ACC112 (cell line): Measurements from ENCODE around the gene NRSN1.

ENCODE experiments used
- H2AFZ ChIP-seq: fragments of 200-600 bp; sonication (generic); one replicate; pipeline ENCODE4 v1.6.0; 2017; ENCODE audit warnings: antibody characterized with exemption, low read length; ENCODE audit not compliant: unreplicated experiment
- H3K27ac ChIP-seq: fragments of 200-600 bp; sonication (generic); 2 replicates; pipeline ENCODE4 v1.5.1; 2014; ENCODE audit warnings: low read depth, mild to moderate bottlenecking, antibody characterized with exemption, low read length, moderate library complexity
- H3K27me3 ChIP-seq: fragments of 200-600 bp; sonication (generic); 2 replicates; pipeline ENCODE4 v1.6.1; 2014; ENCODE audit warnings: mild to moderate bottlenecking, antibody characterized with exemption, low read length, moderate library complexity, mixed read lengths; ENCODE audit not compliant: insufficient read depth
- H3K36me3 ChIP-seq: fragments of 200-600 bp; sonication (generic); 2 replicates; pipeline ENCODE4 v1.6.1; 2016; ENCODE audit warnings: mild to moderate bottlenecking, antibody characterized with exemption, low read length, moderate library complexity, mixed read lengths; ENCODE audit not compliant: insufficient read depth
- H3K4me1 ChIP-seq: fragments of 200-600 bp; sonication (generic); one replicate; pipeline ENCODE4 v1.6.1; 2016; ENCODE audit warnings: low read length, mixed read lengths; ENCODE audit not compliant: insufficient read depth, unreplicated experiment, control insufficient read depth
- H3K4me3 ChIP-seq: fragments of 200-600 bp; sonication (generic); 2 replicates; pipeline ENCODE4 v1.5.1; 2014; ENCODE audit warnings: mild to moderate bottlenecking, low read depth, low read length
- H3K79me2 ChIP-seq: fragments of 200-600 bp; sonication (generic); one replicate; pipeline ENCODE4 v1.6.0; 2016; ENCODE audit warnings: low read length; ENCODE audit not compliant: control insufficient read depth, unreplicated experiment, insufficient read depth

Gene NRSN1

DNA sequence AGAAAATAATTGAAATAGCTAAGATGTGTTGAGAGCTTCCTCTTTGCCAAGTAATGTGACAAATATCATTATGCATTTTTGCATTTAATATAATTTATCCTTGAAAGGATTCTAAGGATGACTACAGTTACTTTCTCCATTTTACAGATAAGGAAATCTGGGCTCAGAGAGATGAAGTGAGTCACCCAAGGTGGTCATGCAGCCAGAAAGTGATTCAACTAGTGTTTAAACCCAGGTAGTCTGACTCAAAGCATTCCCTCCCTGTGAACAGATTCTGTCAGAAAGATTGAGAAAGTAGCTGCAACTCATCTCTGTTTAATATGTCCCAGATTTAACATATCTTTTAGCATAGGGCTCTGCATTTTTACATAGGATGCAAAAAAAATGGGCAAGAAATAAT lies 28.1 kb downstream of the NRSN1 start:
- Histone ChIP-seq H3K36me3 (no peaks in the 10 kb centered on the region), H3K27ac (no peak overlapping the region), H3K27me3 (no peaks in the 10 kb centered on the region), H3K4me3 (no peak overlapping the region), H3K4me1 (no peaks in the 10 kb centered on the region), H2AFZ (no peak overlapping the region), H3K79me2 (no peaks in the 10 kb centered on the region)

DNA sequence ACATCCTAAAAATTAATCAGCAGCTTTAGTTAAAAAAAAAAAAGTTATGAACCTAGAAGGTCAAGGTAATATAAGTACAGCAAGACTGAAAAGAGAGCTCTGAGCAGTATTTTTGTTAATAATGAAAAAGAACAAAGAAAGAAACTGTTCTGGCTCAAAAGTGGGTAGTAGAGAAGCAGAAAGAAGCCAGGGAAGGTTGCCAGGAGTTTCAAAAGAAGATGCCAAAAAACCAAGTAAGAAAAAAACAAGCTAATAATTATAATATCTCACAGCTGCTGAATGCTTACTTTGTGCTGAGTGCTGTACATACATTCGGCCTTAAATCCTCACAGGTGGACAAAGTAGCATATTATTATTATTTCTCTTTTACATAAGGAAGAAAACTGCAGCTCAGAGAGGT lies 31.9 kb downstream of the NRSN1 start:
- Histone ChIP-seq H3K27me3 (no peaks in the 10 kb centered on the region), H2AFZ (no peak overlapping the region), H3K4me3 (no peak overlapping the region), H3K4me1 (no peaks in the 10 kb centered on the region), H3K36me3 (no peaks in the 10 kb centered on the region), H3K27ac (no peak overlapping the region), H3K79me2 (no peaks in the 10 kb centered on the region)

DNA sequence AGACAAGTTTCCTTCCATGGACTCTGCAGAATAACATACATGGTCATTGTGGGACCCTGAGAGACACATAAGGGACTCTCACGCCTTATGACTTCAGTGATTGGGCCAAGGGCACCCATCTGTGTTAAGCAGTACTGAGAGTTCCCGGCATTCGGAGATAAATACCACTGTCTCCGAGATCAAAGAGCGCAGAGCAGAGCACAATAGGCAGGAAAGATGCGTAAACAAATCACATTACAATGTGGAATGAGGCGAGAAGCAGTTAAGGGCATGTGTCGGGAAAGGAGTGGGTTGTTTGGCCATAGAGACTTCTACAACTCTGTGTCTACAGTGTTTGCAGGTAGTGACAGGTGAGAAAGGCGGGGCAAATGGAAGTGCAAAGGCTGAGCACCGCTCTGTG lies 57.6 kb downstream of the NRSN1 start:
- H3K27ac ChIP-seq, result no peak overlapping the region
- no peak overlapping the region for H2AFZ ChIP-seq
- H3K36me3 ChIP-seq, result no peaks in the 10 kb centered on the region
- no peaks in the 10 kb centered on the region for H3K4me1 ChIP-seq
- H3K4me3 ChIP-seq, result no peak overlapping the region
- H3K79me2 ChIP-seq, result no peaks in the 10 kb centered on the region
- no peaks in the 10 kb centered on the region for H3K27me3 ChIP-seq

DNA sequence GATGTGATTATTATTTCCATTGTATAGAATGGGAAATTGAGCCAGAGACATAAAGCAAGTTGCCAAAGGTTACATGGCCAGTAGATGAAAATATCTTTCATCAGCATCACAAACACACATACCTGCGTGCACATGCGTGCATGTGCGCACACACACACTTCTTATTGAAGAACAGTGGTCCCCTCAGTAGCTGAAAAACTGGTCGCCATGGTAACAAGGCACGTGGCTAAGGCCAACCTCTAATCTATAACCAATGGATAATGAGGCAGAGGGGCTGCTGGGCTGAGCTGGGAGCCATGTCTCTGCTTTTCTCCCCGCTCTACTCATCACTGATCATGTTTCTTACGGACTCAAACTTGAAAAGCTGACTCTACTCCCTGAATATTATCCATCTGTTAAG lies 60.3 kb downstream of the NRSN1 start:
- Histone ChIP-seq H2AFZ (no peak overlapping the region), H3K27me3 (no peaks in the 10 kb centered on the region), H3K4me1 (no peaks in the 10 kb centered on the region)

DNA sequence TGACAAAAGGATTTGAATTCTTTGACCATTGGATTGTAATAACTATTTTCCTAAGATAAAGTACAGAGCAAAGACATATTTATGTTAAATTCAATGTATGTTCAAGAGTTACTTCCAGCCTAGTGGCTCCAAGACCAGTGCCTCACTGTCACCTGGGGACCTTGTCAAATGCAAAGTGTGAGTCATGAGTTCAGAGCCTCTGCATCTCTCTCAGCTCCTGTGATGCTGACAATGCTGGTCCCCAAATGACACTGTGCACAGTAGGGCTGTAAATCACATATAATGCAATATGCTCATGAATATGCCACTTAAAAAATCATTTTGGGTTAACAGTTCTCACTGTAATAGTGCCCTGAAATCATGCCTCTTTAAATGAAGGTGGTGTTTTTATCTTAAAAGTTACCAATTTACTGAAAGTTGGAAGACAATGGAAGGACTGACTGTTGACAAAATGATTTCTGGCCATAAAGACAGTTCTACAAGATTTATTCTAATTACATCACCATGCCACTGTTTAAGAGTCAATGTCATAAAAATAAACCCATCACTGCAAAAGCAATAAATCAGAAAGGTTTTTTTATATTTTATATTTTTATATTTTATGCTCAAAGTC lies 62.1 kb downstream of the NRSN1 start:
- no peaks in the 10 kb centered on the region for H3K27me3 ChIP-seq
- H3K4me1 ChIP-seq, result no peaks in the 10 kb centered on the region
- no peak overlapping the region for H2AFZ ChIP-seq
- no peak overlapping the region for H3K4me3 ChIP-seq
- H3K36me3 ChIP-seq, result no peaks in the 10 kb centered on the region
- H3K79me2 ChIP-seq, result no peaks in the 10 kb centered on the region
- no peak overlapping the region for H3K27ac ChIP-seq

More for the DNA sequence above, 60.3 kb downstream of the NRSN1 start:
- H3K79me2 ChIP-seq, result no peaks in the 10 kb centered on the region
- no peak overlapping the region for H3K27ac ChIP-seq
- no peak overlapping the region for H3K4me3 ChIP-seq
- H3K36me3 ChIP-seq, result no peaks in the 10 kb centered on the region

DNA sequence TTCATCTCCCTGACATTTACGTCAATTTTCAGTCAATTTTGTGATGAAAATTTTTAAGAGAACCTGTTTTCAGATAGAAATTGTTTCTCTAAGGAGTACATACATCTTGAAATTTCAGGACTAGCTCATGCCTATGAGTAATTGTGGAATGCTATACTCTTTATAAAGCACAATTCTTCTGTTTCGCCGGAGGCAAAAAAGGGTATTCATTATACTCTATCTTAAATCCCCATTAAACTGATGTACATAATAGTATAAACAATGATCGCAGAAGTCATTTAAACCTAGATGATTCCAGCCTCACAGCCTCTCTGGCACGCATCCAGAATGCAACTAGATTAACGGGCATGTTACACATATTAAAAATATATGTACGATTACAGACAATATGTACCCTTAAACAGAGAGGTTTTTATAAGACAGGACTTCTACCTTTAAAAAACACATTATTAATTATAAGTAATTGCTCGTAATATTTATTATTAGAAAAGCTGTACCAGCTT lies 62.6 kb downstream of the NRSN1 start:
- H3K4me3 ChIP-seq, result no peak overlapping the region
- H3K79me2 ChIP-seq, result no peaks in the 10 kb centered on the region
- no peaks in the 10 kb centered on the region for H3K4me1 ChIP-seq
- no peaks in the 10 kb centered on the region for H3K36me3 ChIP-seq
- H3K27me3 ChIP-seq, result no peaks in the 10 kb centered on the region
- H3K27ac ChIP-seq, result no peak overlapping the region
- no peak overlapping the region for H2AFZ ChIP-seq

DNA sequence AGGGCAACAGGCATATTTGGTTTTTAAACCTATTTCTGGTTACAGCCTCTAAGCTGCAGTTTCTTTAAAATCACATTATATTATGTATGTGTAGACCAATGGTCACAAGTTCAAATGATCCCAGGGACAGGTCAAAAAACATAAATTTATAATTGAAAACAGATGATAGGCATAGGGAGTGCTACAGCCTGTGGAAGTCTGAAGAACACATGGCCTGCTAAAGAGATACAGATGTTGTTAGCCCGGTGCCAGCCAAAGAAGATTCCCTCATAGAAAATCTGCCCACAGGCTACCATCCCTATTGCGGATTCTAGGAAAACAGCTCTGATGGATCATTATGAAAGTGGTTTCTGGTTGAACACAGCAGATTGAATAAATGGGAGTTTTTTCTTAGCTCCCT lies 65.3 kb downstream of the NRSN1 start:
- no peaks in the 10 kb centered on the region for H3K4me1 ChIP-seq
- no peaks in the 10 kb centered on the region for H3K79me2 ChIP-seq
- no peaks in the 10 kb centered on the region for H3K27me3 ChIP-seq
- H2AFZ ChIP-seq, result no peak overlapping the region
- H3K4me3 ChIP-seq, result no peak overlapping the region
- no peaks in the 10 kb centered on the region for H3K36me3 ChIP-seq
- no peak overlapping the region for H3K27ac ChIP-seq

DNA sequence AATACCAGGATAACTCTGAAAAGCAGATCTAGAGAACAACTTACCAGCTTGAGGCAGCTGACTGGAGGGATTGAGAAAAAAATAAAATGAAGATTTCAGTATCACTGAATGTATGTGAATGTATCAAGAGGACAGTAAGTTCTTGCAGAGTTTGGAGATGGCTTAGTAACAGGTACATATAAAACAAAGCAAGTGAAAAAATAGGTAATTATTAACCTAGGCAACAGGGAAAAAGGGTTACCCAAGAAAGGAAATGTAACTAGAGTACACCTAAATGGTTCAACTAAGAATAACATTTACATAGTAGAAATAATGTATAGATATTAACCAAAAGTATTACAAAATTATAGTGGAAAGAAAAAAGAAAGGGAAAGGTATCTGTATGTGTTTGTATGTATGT lies 67.3 kb downstream of the NRSN1 start:
- Histone ChIP-seq H2AFZ (no peak overlapping the region), H3K27ac (no peak overlapping the region), H3K79me2 (no peaks in the 10 kb centered on the region), H3K36me3 (no peaks in the 10 kb centered on the region), H3K4me3 (no peak overlapping the region), H3K27me3 (no peaks in the 10 kb centered on the region), H3K4me1 (no peaks in the 10 kb centered on the region)

DNA sequence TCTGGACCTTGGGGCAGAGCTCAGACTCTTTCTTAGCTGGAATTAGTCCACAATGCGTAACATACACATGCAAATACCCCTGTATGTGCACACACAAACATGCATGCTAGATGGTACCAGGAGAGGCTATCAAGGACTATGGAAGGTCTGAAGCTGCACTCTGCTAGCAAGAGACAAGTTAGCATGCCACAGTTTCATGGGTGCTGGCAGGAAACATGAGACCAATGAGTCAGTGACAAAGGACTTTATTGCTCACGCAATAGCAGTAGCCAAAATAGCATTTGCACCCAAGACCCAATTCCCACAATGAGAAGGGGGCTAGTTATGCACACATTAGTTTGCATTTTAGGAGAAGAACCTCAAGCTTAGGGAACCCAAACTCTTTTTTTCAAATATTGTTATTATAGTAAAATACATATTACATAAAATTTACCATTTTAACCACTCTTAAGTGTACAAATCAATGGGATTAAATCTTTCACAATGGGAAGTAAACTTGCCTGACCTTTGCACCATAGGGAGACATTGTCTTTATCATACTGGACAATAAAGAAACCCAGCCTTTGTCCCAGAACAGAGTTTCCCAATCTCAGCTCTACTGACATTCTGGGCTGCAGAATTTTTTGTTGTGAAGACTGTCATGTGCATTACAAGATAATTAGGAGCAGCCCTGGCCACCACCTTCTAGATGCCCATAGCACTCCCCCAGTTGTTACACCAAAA lies 69.1 kb downstream of the NRSN1 start:
- H3K36me3 ChIP-seq, result no peaks in the 10 kb centered on the region
- H3K27ac ChIP-seq, result no peak overlapping the region
- no peaks in the 10 kb centered on the region for H3K4me1 ChIP-seq
- H3K27me3 ChIP-seq, result no peaks in the 10 kb centered on the region
- no peak overlapping the region for H2AFZ ChIP-seq
- H3K4me3 ChIP-seq, result no peak overlapping the region
- no peaks in the 10 kb centered on the region for H3K79me2 ChIP-seq

DNA sequence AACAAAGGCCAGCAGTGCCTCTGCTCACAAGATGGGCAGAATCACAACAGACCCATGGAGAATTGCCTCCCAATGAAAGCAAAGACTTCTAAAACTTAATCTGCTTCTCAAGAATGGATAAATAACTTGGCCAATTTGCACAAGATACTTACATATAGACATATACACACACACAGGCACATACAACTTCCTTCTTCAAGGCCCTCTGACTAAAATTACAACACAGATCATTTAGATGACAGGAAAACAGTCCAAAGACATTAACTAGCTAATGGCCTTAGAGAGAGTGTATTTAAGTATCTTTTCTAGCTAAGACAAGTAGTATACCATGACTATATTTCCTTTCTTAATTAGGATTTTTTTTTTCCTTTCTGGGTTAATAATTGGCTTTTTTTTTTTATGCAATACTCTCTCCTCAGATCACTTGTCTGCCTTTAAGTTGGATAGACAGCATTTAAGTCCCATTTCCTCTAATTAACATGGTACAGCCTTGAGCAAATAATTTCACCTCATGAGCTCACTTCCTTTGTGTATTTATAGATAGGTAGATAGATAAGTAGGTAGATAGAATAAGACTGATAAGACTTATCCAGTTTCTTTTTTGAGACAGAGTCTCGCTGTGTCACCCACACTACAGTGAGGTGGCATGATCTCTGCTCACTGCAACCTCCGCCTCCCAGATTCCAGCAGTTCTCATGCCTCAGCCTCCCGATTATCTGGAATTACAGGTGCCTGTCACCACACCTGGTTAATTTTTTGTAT lies 70.0 kb downstream of the NRSN1 start:
- no peaks in the 10 kb centered on the region for H3K27me3 ChIP-seq
- H3K27ac ChIP-seq, result no peak overlapping the region
- no peaks in the 10 kb centered on the region for H3K36me3 ChIP-seq
- H3K4me3 ChIP-seq, result no peak overlapping the region
- H3K4me1 ChIP-seq, result no peaks in the 10 kb centered on the region
- no peaks in the 10 kb centered on the region for H3K79me2 ChIP-seq
- H2AFZ ChIP-seq, result no peak overlapping the region
